Measurements from ENCODE around the gene EIF2B2.

GRCh38 chr14:75050852-75051555 is 48.3 kb downstream of the EIF2B2 start, which contains the start of gene MLH3:
- no peak for TF ChIP-seq CTCF (IDR thresholded peaks at IDR 0.05)
- TF ChIP-seq POLR2A (IDR thresholded peaks at IDR 0.05), result peak; percentile 42 to 67

Data from uterus (tissue), 2 donors.